Neural progenitor cell (in vitro differentiated cells): ENCODE results near the gene ST3GAL4. TPM values are rescaled to one million over a fixed set of nuclear protein-coding genes. Genes with fewer than 3 reads are reported as not detected.

Experiments
- DNase-seq: peaks from one replicate; pipeline ENCODE4 v3.0.0-alpha.2; 2016; ENCODE audit warnings: low spot score
- H2AFZ ChIP-seq: fragments of 200-600 bp; sonication (generic); replicated peaks from 2 replicates; pipeline ENCODE4 v1.6.1; 2016; ENCODE audit warnings: antibody characterized with exemption
- H3F3A ChIP-seq: fragments of 200-600 bp; sonication (generic); 2 replicates; pipeline ENCODE4 v1.6.1; 2016; ENCODE audit warnings: antibody characterized with exemption, low read depth
- H3K27ac ChIP-seq: fragments of 200-600 bp; sonication (generic); 2 replicates; pipeline ENCODE4 v1.5.1; 2016; ENCODE audit warnings: mild to moderate bottlenecking
- H3K27me3 ChIP-seq: fragments of 200-600 bp; sonication (generic); 2 replicates; pipeline ENCODE4 v1.6.1; 2016; ENCODE audit warnings: mild to moderate bottlenecking, moderate library complexity
- H3K36me3 ChIP-seq: fragments of 200-600 bp; sonication (generic); 2 replicates; pipeline ENCODE4 v1.5.1; 2016
- H3K4me1 ChIP-seq: fragments of 200-600 bp; sonication (generic); 2 replicates; pipeline ENCODE4 v1.6.1; 2016; ENCODE audit warnings: mixed run types
- H3K4me2 ChIP-seq: fragments of 200-600 bp; sonication (generic); 2 replicates; pipeline ENCODE4 v1.6.1; 2016
- H3K4me3 ChIP-seq: fragments of 200-600 bp; sonication (generic); 2 replicates; pipeline ENCODE4 v1.5.1; 2016
- H3K79me2 ChIP-seq: fragments of 200-600 bp; sonication (generic); 2 replicates; pipeline ENCODE4 v1.6.1; 2016; ENCODE audit warnings: low read depth
- H3K9ac ChIP-seq: fragments of 200-600 bp; sonication (generic); 2 replicates; pipeline ENCODE4 v1.6.1; 2016
- H3K9me3 ChIP-seq: fragments of 200-600 bp; sonication (generic); 2 replicates; pipeline ENCODE4 v1.5.1; 2016; ENCODE audit warnings: low read depth
- H4K20me1 ChIP-seq: fragments of 200-600 bp; sonication (generic); 2 replicates; pipeline ENCODE4 v1.6.1; 2016; ENCODE audit warnings: low read depth
- H3K27ac Mint-ChIP-seq: 3 replicates; pipeline ENCODE4 v1.8.0; 2021; ENCODE audit warnings: mixed read lengths
- H3K27me3 Mint-ChIP-seq: 2 replicates; pipeline ENCODE4 v1.8.0; 2022; ENCODE audit warnings: low read depth, mild to moderate bottlenecking, inconsistent platforms, moderate library complexity, mixed read lengths; ENCODE audit not compliant: insufficient read depth
- H3K36me3 Mint-ChIP-seq: 3 replicates; pipeline ENCODE4 v1.8.0; 2021; ENCODE audit warnings: mixed read lengths
- H3K4me1 Mint-ChIP-seq: 3 replicates; pipeline ENCODE4 v1.8.0; 2021; ENCODE audit warnings: mixed read lengths
- H3K4me3 Mint-ChIP-seq: 3 replicates; pipeline ENCODE4 v1.8.0; 2021; ENCODE audit warnings: mild to moderate bottlenecking, moderate library complexity, mixed read lengths
- H3K9me3 Mint-ChIP-seq: 3 replicates; pipeline ENCODE4 v1.8.0; 2020; ENCODE audit warnings: mixed read lengths
- CTCF ChIP-seq: fragments of 200-600 bp; sonication (generic); IDR thresholded peaks from 2 replicates; pipeline ENCODE4 v1.5.1; 2017; ENCODE audit warnings: antibody characterized with exemption, mild to moderate bottlenecking
- EZH2 ChIP-seq: fragments of 200-600 bp; sonication (generic); IDR thresholded peaks from 2 replicates; pipeline ENCODE4 v1.6.1; 2017; ENCODE audit warnings: antibody characterized with exemption, mild to moderate bottlenecking, moderate library complexity
- EZH2phosphoT487 ChIP-seq: fragments of 200-600 bp; sonication (generic); IDR thresholded peaks from 2 replicates; pipeline ENCODE4 v1.6.1; 2017; ENCODE audit warnings: antibody characterized with exemption
- total RNA-seq: library from RNA; depleted of rRNA; stranded (reverse); fragments of >200 nt; gene quantifications from 2 replicates; pipeline ENCODE4 v1.2.3, GENCODE V29; 2015; ENCODE audit warnings: low replicate concordance

ST3GAL4 gene
- 13.0 and 17.9 TPM in 2 replicates for total RNA-seq

- Mint-ChIP-seq H3K27ac (peak within 1 kb of the TSS; percentile 98), H3K4me1 (peaks cover 47% of the 10 kb centered on the region), H3K27me3 (peaks cover 7% of the 10 kb centered on the region), H3K9me3 (no peaks in the 10 kb centered on the region), H3K36me3 (peaks cover 5% of the 10 kb centered on the region), H3K4me3 (peak within 1 kb of the TSS; percentile 96)
- Histone ChIP-seq H3K79me2 (peaks cover 67% of the 10 kb centered on the region), H3K27me3 (no peaks in the 10 kb centered on the region), H3K27ac (no peak within 1 kb of the TSS), H3K4me3 (peak within 1 kb of the TSS; percentile 94), H4K20me1 (peaks cover 47% of the 10 kb centered on the region), H3K9me3 (no peaks in the 10 kb centered on the region), H3F3A (no peaks in the 10 kb centered on the region), H3K9ac (peak within 1 kb of the TSS; percentile 72), H3K4me2 (peak within 1 kb of the TSS; percentile 86), H2AFZ (peak within 1 kb of the TSS; percentile 71), H3K36me3 (no peaks in the 10 kb centered on the region), H3K4me1 (peaks cover 32% of the 10 kb centered on the region)
- no peak for TF ChIP-seq CTCF
- no peak for TF ChIP-seq EZH2
- no peak for TF ChIP-seq EZH2phosphoT487
- peak; percentile 96 for DNase-seq
Observed at GRCh38 chr11:126355324-126355925, at the start of gene ST3GAL4. Gene ST3GAL4, plus strand, starts transcription at chr11:126355686. Its CDS starts 50,470 bp downstream, at chr11:126406156.

GRCh38 chr11:126305699-126306098 lies 49.8 kb upstream of the ST3GAL4 start:
- H3K4me1 Mint-ChIP-seq: peaks cover 20% of the 10 kb centered on the region
- peaks cover 2% of the 10 kb centered on the region for H3K27me3 Mint-ChIP-seq
- no peaks in the 10 kb centered on the region for H3K9me3 ChIP-seq
- no peak overlapping the region for H3K27ac ChIP-seq
- no peak overlapping the region for H3K9ac ChIP-seq
- no peak overlapping the region for H3K4me2 ChIP-seq
- no peaks in the 10 kb centered on the region for H4K20me1 ChIP-seq
- H3K4me1 ChIP-seq: peaks cover 4% of the 10 kb centered on the region
- H3F3A ChIP-seq: no peaks in the 10 kb centered on the region
- DNase-seq: no peak
- TF ChIP-seq CTCF: no peak
- TF ChIP-seq EZH2: no peak
- H3K9me3 Mint-ChIP-seq: peaks cover 4% of the 10 kb centered on the region
- H3K36me3 ChIP-seq: no peaks in the 10 kb centered on the region
- peak overlapping the region; percentile 36 for H3K27ac Mint-ChIP-seq
- H3K79me2 ChIP-seq: peaks cover 23% of the 10 kb centered on the region
- H3K4me3 Mint-ChIP-seq: peak overlapping the region; percentile 39
- no peak overlapping the region for H3K4me3 ChIP-seq
- no peak overlapping the region for H2AFZ ChIP-seq
- peaks cover 15% of the 10 kb centered on the region for H3K36me3 Mint-ChIP-seq
- no peaks in the 10 kb centered on the region for H3K27me3 ChIP-seq

- no peaks in the 10 kb centered on the region for H3K9me3 ChIP-seq
- Mint-ChIP-seq H3K9me3 (peaks cover 2% of the 10 kb centered on the region), H3K27me3 (peaks cover 2% of the 10 kb centered on the region), H3K4me1 (peaks cover 20% of the 10 kb centered on the region), H3K27ac (no peak overlapping the region), H3K4me3 (no peak overlapping the region), H3K36me3 (peaks cover 12% of the 10 kb centered on the region)
- H3K79me2 ChIP-seq: peaks cover 19% of the 10 kb centered on the region
- H3K27ac ChIP-seq: no peak overlapping the region
- H2AFZ ChIP-seq: no peak overlapping the region
- no peak overlapping the region for H3K4me2 ChIP-seq
- no peaks in the 10 kb centered on the region for H3F3A ChIP-seq
- TF ChIP-seq EZH2 (no peak), CTCF (peak; percentile 56), EZH2phosphoT487 (no peak)
- DNase-seq: peak; percentile 62
- no peaks in the 10 kb centered on the region for H3K27me3 ChIP-seq
- no peak overlapping the region for H3K9ac ChIP-seq
- H3K4me1 ChIP-seq: peaks cover 4% of the 10 kb centered on the region
- no peaks in the 10 kb centered on the region for H3K36me3 ChIP-seq
- no peak overlapping the region for H3K4me3 ChIP-seq
- no peaks in the 10 kb centered on the region for H4K20me1 ChIP-seq
Observed at GRCh38 chr11:126307706-126308105, 47.8 kb upstream of the ST3GAL4 start.
